Hematopoietic multipotent progenitor cell treated with erythropoietin and hydrocortisone succinate and interleukin-3 and kit ligand, for 17 days (in vitro differentiated cells): ENCODE results near the gene GTF2IRD1.
A peak's percentile ranks its signal among the peaks of the same experiment; 100 is the strongest.
"Not testable (repeated sequence)": the region's sequence is repeated elsewhere in the genome, so short reads cannot be mapped to it uniquely, and the experiment has no call there.

Experiments
- DNase-seq: peaks from one replicate; pipeline ENCODE4 v3.0.0-alpha.2; 2015; ENCODE audit warnings: low spot score

GTF2IRD1 gene

GRCh38 chr7:74604326-74605020, 150.8 kb downstream of the GTF2IRD1 start:
- DNase-seq: peak; percentile 65

- DNase-seq: no peak
Observed at GRCh38 chr7:74606101-74606908, 152.6 kb downstream of the GTF2IRD1 start.

- no peak for DNase-seq
Observed at GRCh38 chr7:74606909-74607510, 153.3 kb downstream of the GTF2IRD1 start.

GRCh38 chr7:74612015-74612829, 158.5 kb downstream of the GTF2IRD1 start:
- no peak for DNase-seq

GRCh38 chr7:74615933-74616780, 162.5 kb downstream of the GTF2IRD1 start:
- no peak for DNase-seq

- DNase-seq: no peak
Observed at GRCh38 chr7:74617180-74617744, 163.6 kb downstream of the GTF2IRD1 start.

- DNase-seq: no peak
Observed at GRCh38 chr7:74619235-74619860, 165.6 kb downstream of the GTF2IRD1 start.

- DNase-seq: no peak
Observed at GRCh38 chr7:74622228-74622749, 168.6 kb downstream of the GTF2IRD1 start.

- DNase-seq: no peak
Observed at GRCh38 chr7:74623135-74623534, 169.4 kb downstream of the GTF2IRD1 start.

- DNase-seq: peak; percentile 13
Observed at GRCh38 chr7:74625446-74625845, 171.7 kb downstream of the GTF2IRD1 start.

- no peak for DNase-seq
Observed at GRCh38 chr7:74627661-74628411, 174.1 kb downstream of the GTF2IRD1 start.

GRCh38 chr7:74632505-74632904, 178.8 kb downstream of the GTF2IRD1 start:
- no peak for DNase-seq

GRCh38 chr7:74633451-74633921, 179.8 kb downstream of the GTF2IRD1 start:
- DNase-seq: no peak

- no peak for DNase-seq
Observed at GRCh38 chr7:74637745-74638144, 184.0 kb downstream of the GTF2IRD1 start.

- DNase-seq: peak; percentile 66
Observed at GRCh38 chr7:74650055-74650454, 196.3 kb downstream of the GTF2IRD1 start.

- DNase-seq: not testable (repeated sequence)
Observed at GRCh38 chr7:74650493-74651132, 196.9 kb downstream of the GTF2IRD1 start.

GRCh38 chr7:74651133-74651504, 197.4 kb downstream of the GTF2IRD1 start:
- not testable (repeated sequence) for DNase-seq
